ENCODE data around the gene DENND4A. TPM values are rescaled to one million over a fixed set of nuclear protein-coding genes. Genes with fewer than 3 reads are reported as not detected.

Gene DENND4A
- total and polyA plus RNA-seq, 9 of the 15 experiments (the other 6 are each of a cell fraction or from before 2014, with no cell fraction given): 6.8 to 32.3 (median 19.9) TPM

GRCh38 chr15:65751431-65751830 is 40.7 kb downstream of the DENND4A start (continued):
- TF ChIP-seq, protein P1, sequence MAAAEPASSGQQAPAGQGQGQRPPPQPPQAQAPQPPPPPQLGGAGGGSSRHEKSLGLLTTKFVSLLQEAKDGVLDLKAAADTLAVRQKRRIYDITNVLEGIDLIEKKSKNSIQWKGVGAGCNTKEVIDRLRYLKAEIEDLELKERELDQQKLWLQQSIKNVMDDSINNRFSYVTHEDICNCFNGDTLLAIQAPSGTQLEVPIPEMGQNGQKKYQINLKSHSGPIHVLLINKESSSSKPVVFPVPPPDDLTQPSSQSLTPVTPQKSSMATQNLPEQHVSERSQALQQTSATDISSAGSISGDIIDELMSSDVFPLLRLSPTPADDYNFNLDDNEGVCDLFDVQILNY (CRISPR knock-in tag; IDR thresholded peaks at IDR 0.05): no peak
- TF ChIP-seq NFATC3 (IDR thresholded peaks at IDR 0.05) (no peak), LEF1 (IDR thresholded peaks at IDR 0.05) (no peak), YBX1 (IDR thresholded peaks at IDR 0.05) (no peak)

- BruUV-seq (replicated peaks): no TSS peak
- CTCF ChIA-PET (ENCODE audit: low intra/inter-chr PET ratio): interaction anchor here (0.6 kb wide), 1 partner anchor 795 kb away, joined by 3 read pairs; no protein-coding TSS in a partner anchor
- Histone ChIP-seq H3K9me3 (replicated peaks; ENCODE audit: control insufficient read depth, insufficient read depth, low read depth, low read length) (no peaks in the 10 kb centered on the region), H3K4me3 (no peak overlapping the region), H3K9ac (ENCODE audit: insufficient read depth in 1 of 2, low read depth in 2 of 2, low read length in 2 of 2) (no peak overlapping the region), H3K4me1 (replicated peaks in 1 of 2; ENCODE audit: control insufficient read depth in 2 of 2, insufficient read depth in 2 of 2, low read length in 2 of 2) (peaks cover 12 to 19% of the 10 kb centered on the region in 2 experiments; a peak in 4 of 5 replicates), H3K79me2 (ENCODE audit: control insufficient read depth, insufficient read depth, low read length) (no peaks in the 10 kb centered on the region), H2AFZ (ENCODE audit: low read depth, low read length) (no peak overlapping the region), H3K9me1 (ENCODE audit: control insufficient read depth, insufficient read depth, low read length) (no peaks in the 10 kb centered on the region), H3K36me3 (ENCODE audit: control insufficient read depth, insufficient read depth, low read length) (no peaks in the 10 kb centered on the region), H3K4me2 (ENCODE audit: insufficient read depth, low read length) (no peak overlapping the region), H4K20me1 (replicated peaks; ENCODE audit: control insufficient read depth, insufficient read depth, low read length) (no peaks in the 10 kb centered on the region), H3K27ac (ENCODE audit: extremely low read depth, low read depth, low read length) (no peak overlapping the region), H3K27me3 (ENCODE audit: control insufficient read depth in 2 of 2, insufficient read depth in 2 of 2, low read length in 2 of 2) (no peaks in the 10 kb centered on the region)
- POLR2A ChIA-PET: interaction anchor here (0.6 to 1.0 kb wide), 3 partner anchors 11 to 1953 kb away, joined by 3 to 6 read pairs (median 4); no protein-coding TSS in a partner anchor
- ATAC-seq (no peak), FAIRE-seq (no peak), DNase-seq (ENCODE audit: extremely low read depth in 1 of 4, low spot score in 3 of 4) (no peak)
- TF ChIP-seq KLF1 (tag; IDR thresholded peaks at IDR 0.05): no peak
- TF ChIP-seq CBX3 (IDR thresholded peaks at IDR 0.05; ENCODE audit: borderline replicate concordance in 1 of 2, low read length in 2 of 2): 0 out of 3 replicates have a peak, but pooled peaks of 1 of the 2 experiments have one; percentile 23
- peak; percentile 83 for TF ChIP-seq SMARCA5 (IDR thresholded peaks at IDR 0.05)
- no peak for TF ChIP-seq HINFP (tag; conservative IDR thresholded peaks at IDR 0.05; ENCODE audit: low read depth)
- peak; percentile 63 to 81 for TF ChIP-seq KDM1A (IDR thresholded peaks at IDR 0.05)
- peak in 1 of 2 experiments; percentile 70; a peak in 2 of 4 replicates for TF ChIP-seq RCOR1 (IDR thresholded peaks at IDR 0.05; ENCODE audit: borderline replicate concordance in 1 of 2, low read depth in 2 of 2, low read length in 2 of 2)
- TF ChIP-seq ZFP36 (IDR thresholded peaks at IDR 0.05; ENCODE audit: low read depth, low read length, partially characterized antibody): peak; percentile 85
- TF ChIP-seq BCOR (IDR thresholded peaks at IDR 0.05): peak; percentile 94
- TF ChIP-seq HDAC2 (IDR thresholded peaks at IDR 0.05): peak; percentile 89
- TF ChIP-seq ZFX (CRISPR knock-in tag; IDR thresholded peaks at IDR 0.05): no peak
- no peak for TF ChIP-seq NR1H2 (CRISPR knock-in tag; IDR thresholded peaks at IDR 0.05)
- peak; percentile 77 for TF ChIP-seq ADNP (tag; IDR thresholded peaks at IDR 0.05)
- peak; percentile 96 for TF ChIP-seq RBM25 (IDR thresholded peaks at IDR 0.05; ENCODE audit: low read depth, low read length, severe bottlenecking)
- in situ Hi-C loops (cut with MboI) (no loop called here), intact Hi-C loops (cut with micrococcal nuclease) (no loop called here)
These were observed 44.8 kb downstream of the DENND4A start for GRCh38 chr15:65747265-65747664.
